GM13976 (cell line): ENCODE measurements around the gene TTLL4.

Experiments used
- DNase-seq: peaks from one replicate; pipeline ENCODE4 v3.0.0; 2012; ENCODE audit warnings: low spot score
- CTCF ChIP-seq: IDR thresholded peaks from 2 replicates; pipeline ENCODE4 v1.5.1; 2012; ENCODE audit warnings: borderline replicate concordance, mild to moderate bottlenecking; ENCODE audit not compliant: insufficient read depth; ENCODE audit errors: extremely low read depth, missing control alignments, control extremely low read depth
- in situ Hi-C: fragments of 300-500 bp; cut with MboI; formaldehyde crosslinking; loops from one replicate; pipeline ENCODE4 v1.12.0; 2022; ENCODE audit warnings: low sequenced_read_pairs, mixed read lengths, inconsistent platforms; ENCODE audit not compliant: unreplicated experiment

TTLL4 gene

GRCh38 chr2:218727502-218728165 is 17.0 kb downstream of the TTLL4 start:
- in situ Hi-C loops: loop anchor here (10.0 kb wide), 1 partner anchor 117 kb away; no protein-coding TSS in a partner anchor
- TF ChIP-seq CTCF: peak; percentile 14
- no peak for DNase-seq

GRCh38 chr2:218729640-218730039 is 19.0 kb downstream of the TTLL4 start:
- DNase-seq: no peak
- no peak for TF ChIP-seq CTCF
- in situ Hi-C loops: loop anchor here (10.0 kb wide), 1 partner anchor 115 kb away; no protein-coding TSS in a partner anchor

GRCh38 chr2:218732052-218732760 is 21.6 kb downstream of the TTLL4 start:
- DNase-seq: no peak
- in situ Hi-C loops: no loop called here
- no peak for TF ChIP-seq CTCF

- TF ChIP-seq CTCF: no peak
- in situ Hi-C loops: no loop called here
- DNase-seq: no peak
Observed at GRCh38 chr2:218732761-218733158, 22.1 kb downstream of the TTLL4 start.

- in situ Hi-C loops: no loop called here
- DNase-seq: peak; percentile 59
- TF ChIP-seq CTCF: no peak
Observed at GRCh38 chr2:218733171-218734021, 22.8 kb downstream of the TTLL4 start.

- in situ Hi-C loops: no loop called here
- DNase-seq: no peak
- TF ChIP-seq CTCF: no peak
Observed at GRCh38 chr2:218734190-218734975, 23.7 kb downstream of the TTLL4 start.
